ENCODE results near the gene UBE3A.

Gene UBE3A

DNA sequence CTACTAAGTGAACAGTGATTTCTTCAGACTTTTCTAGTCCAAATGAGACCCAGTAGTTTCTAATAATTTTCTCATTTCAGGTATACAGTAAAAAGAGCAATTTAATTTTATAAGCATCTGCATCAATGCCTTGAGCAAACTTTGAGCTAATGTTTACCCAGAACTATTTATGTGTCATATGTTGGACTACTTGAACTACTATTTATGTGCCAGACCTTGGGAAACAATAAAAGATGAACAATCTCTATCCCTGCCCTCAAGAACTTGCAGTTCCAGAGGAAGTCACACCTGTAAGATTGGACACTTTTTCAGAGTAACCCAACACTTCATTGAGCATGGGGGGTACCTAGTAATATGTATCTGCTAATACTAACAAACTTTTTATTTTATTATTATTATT lies 2.3 kb upstream of the UBE3A start:
- DNase-seq (ENCODE audit: low read depth), result no peak
- TF ChIP-seq CTCF (IDR thresholded peaks at IDR 0.05; ENCODE audit: low read depth, low read length, missing control alignments), result no peak
- H3K4me3 ChIP-seq (ENCODE audit: low read depth, low read length), result no peak overlapping the region

DNA sequence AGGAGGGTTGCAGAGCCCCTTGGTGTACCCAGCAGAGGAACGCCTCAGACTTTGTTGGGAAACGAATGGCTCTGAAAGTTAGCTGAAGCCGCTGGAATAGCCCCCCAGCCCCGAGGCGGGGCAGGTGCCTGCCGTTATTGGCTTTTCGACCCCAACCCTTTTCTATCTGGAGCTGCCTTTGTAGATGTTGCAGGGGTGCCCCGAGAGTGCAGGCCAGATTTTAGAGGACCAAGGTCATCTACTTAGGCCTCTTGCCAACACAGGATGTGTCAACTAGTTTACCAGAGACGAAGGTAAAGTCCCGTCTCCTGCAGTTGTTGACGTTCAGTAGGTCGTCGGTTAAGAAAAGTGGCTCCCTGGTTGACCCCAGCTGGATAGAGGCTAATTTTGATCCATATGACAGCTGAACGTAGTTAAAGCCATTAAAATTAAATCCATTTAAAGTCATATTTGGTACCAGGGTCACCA lies 579 bp upstream of the UBE3A start:
- H3K4me3 ChIP-seq (ENCODE audit: low read depth, low read length), result peak overlapping the region; percentile 97
- peak; percentile 15 for DNase-seq (ENCODE audit: low read depth)
- no peak for TF ChIP-seq CTCF (IDR thresholded peaks at IDR 0.05; ENCODE audit: low read depth, low read length, missing control alignments)

- DNase-seq (ENCODE audit: low read depth), result no peak
- H3K4me3 ChIP-seq (ENCODE audit: low read depth, low read length), result peak overlapping the region; percentile 97
These were observed 835 bp downstream of the UBE3A start for GRCh38 chr15:25437777-25438600.

DNA sequence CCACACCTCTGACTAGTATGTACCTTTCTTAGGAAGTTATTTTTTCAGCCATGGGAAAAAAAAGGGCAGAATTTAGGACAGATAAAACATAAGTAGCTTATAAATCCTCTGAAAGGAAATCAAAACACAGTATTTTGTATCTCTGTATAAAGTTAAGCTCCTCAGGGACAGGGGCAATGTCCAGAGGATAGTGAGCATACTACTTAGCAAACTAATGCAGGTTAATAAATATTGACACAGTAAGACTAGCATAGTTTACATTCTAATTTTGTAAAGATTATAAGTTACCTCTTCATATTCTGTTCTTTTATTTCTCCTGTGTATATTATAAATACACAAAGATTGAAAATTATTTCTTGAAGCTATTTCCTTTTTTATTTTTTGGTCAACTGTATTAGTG lies 2.1 kb downstream of the UBE3A start:
- peak overlapping the region; percentile 16; the same call in 1 of the 2 replicates for H3K4me3 ChIP-seq (ENCODE audit: low read depth, low read length)
- no peak for TF ChIP-seq CTCF (IDR thresholded peaks at IDR 0.05; ENCODE audit: low read depth, low read length, missing control alignments)
- DNase-seq (ENCODE audit: low read depth), result no peak

More at GRCh38 chr15:25437777-25438600, 835 bp downstream of the UBE3A start:
- TF ChIP-seq CTCF (IDR thresholded peaks at IDR 0.05; ENCODE audit: low read depth, low read length, missing control alignments), result peak; percentile 45

DNA sequence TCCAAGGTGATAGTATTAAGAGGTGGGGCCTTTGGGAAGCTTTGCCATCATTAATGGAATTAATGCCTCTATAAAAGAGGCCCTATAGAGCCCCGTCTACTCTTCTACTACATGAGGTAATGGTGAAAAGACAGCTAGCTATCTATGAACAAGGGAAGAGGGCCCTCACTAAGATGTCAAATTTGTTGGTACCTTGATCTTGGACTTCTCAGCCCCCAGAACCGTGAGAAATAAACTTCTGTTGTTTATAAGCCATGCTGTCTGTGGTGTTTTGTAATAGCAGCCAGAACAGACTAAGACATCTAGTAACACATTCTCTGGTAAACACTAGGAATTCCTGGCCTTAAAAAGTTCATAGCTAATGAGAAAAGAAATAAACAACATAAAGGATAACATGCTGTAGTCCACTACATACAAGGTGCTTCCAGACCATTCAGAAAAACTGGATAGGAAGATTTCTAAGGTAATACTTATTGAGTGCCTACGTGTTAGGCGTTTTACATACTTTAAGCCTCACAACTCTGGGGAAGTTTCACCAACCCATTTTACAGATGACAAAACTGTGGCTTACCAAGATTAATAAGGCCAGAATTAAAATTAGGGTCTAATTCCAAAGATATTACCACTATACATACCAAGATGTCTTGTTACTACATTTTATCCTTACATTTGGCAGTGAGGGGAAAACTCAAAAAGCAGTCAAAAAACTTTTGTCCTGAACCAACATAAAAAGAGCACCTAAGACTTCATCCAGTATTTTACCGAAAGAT lies 3.2 kb downstream of the UBE3A start:
- no peak for TF ChIP-seq CTCF (IDR thresholded peaks at IDR 0.05; ENCODE audit: low read depth, low read length, missing control alignments)
- H3K4me3 ChIP-seq (ENCODE audit: low read depth, low read length), result no peak overlapping the region
- no peak for DNase-seq (ENCODE audit: low read depth)

GRCh38 chr15:25433118-25433865 lies 5.5 kb downstream of the UBE3A start:
- no peak overlapping the region for H3K4me3 ChIP-seq (ENCODE audit: low read depth, low read length)
- no peak for DNase-seq (ENCODE audit: low read depth)
- TF ChIP-seq CTCF (IDR thresholded peaks at IDR 0.05; ENCODE audit: low read depth, low read length, missing control alignments), result no peak
